G401.6 (cell line): Measurements from ENCODE around the gene TMEM198.

Source experiments
- FAIRE-seq: peaks from 2 replicates; lab custom pipeline; 2012; peaks lifted over from hg19 to GRCh38; lab: Jason Lieb, UNC

Gene TMEM198

GRCh38 chr2:219545295-219545942 lies 1.6 kb downstream of the TMEM198 start:
- no peak for FAIRE-seq

- FAIRE-seq, result no peak
Observed at GRCh38 chr2:219545943-219546352, 2.1 kb downstream of the TMEM198 start.

GRCh38 chr2:219547621-219548020 lies 3.8 kb downstream of the TMEM198 start:
- FAIRE-seq, result no peak

- no peak for FAIRE-seq
Observed at GRCh38 chr2:219548990-219549389, 5.2 kb downstream of the TMEM198 start.

GRCh38 chr2:219549619-219550018 lies 5.8 kb downstream of the TMEM198 start:
- no peak for FAIRE-seq

- no peak for FAIRE-seq
Observed at GRCh38 chr2:219551441-219552381, 7.9 kb downstream of the TMEM198 start.

GRCh38 chr2:219552382-219553167 lies 8.7 kb downstream of the TMEM198 start:
- peak; percentile 30 for FAIRE-seq

GRCh38 chr2:219553168-219553417 lies 9.3 kb downstream of the TMEM198 start:
- FAIRE-seq, result no peak

GRCh38 chr2:219553463-219553963 lies 9.7 kb downstream of the TMEM198 start:
- no peak for FAIRE-seq

- FAIRE-seq, result no peak
Observed at GRCh38 chr2:219554350-219554749, 10.5 kb downstream of the TMEM198 start.

- FAIRE-seq, result no peak
Observed at GRCh38 chr2:219555956-219556355, 12.1 kb downstream of the TMEM198 start.

- no peak for FAIRE-seq
Observed at GRCh38 chr2:219556413-219556812, 12.6 kb downstream of the TMEM198 start.

GRCh38 chr2:219557320-219557719 lies 13.5 kb downstream of the TMEM198 start:
- FAIRE-seq, result no peak

GRCh38 chr2:219557791-219558785 lies 14.3 kb downstream of the TMEM198 start:
- FAIRE-seq, result no peak

- no peak for FAIRE-seq
Observed at GRCh38 chr2:219559156-219559915, 15.5 kb downstream of the TMEM198 start.

GRCh38 chr2:219560037-219560892 lies 16.4 kb downstream of the TMEM198 start:
- no peak for FAIRE-seq

- FAIRE-seq, result no peak
Observed at GRCh38 chr2:219560893-219561178, 17.0 kb downstream of the TMEM198 start.

GRCh38 chr2:219561179-219562048 lies 17.6 kb downstream of the TMEM198 start:
- FAIRE-seq, result no peak
